Cardiac muscle cell (in vitro differentiated cells and primary cell): ENCODE results near the gene RAE1. TPM values are rescaled to one million over a fixed set of nuclear protein-coding genes. Genes with fewer than 3 reads are reported as not detected.

Source experiments
- DNase-seq, 2 donors: peaks; one replicate each; pipeline versions ENCODE4 v3.0.0 to v3.0.0-alpha.2; 2010 to 2017; ENCODE audit warnings: low read depth in 1 of 2, low spot score in 1 of 2
- H3K27ac ChIP-seq: fragments of 200-600 bp; sonication (generic); 2 replicates; pipeline ENCODE4 v1.5.1; 2016
- H3K27me3 ChIP-seq: fragments of 200-600 bp; sonication (generic); 2 replicates; pipeline ENCODE4 v1.6.0; 2016; ENCODE audit warnings: control low read depth
- H3K36me3 ChIP-seq: fragments of 200-600 bp; sonication (generic); 2 replicates; pipeline ENCODE4 v1.5.1; 2016; ENCODE audit warnings: control low read depth
- H3K4me1 ChIP-seq: fragments of 200-600 bp; sonication (generic); 2 replicates; pipeline ENCODE4 v1.8.1; 2017; ENCODE audit warnings: low read depth, mild to moderate bottlenecking, mixed run types
- H3K4me3 ChIP-seq: fragments of 200-600 bp; sonication (generic); 2 replicates; pipeline ENCODE4 v1.5.1; 2016; ENCODE audit warnings: mild to moderate bottlenecking
- H3K9me3 ChIP-seq: fragments of 200-600 bp; sonication (generic); 2 replicates; pipeline ENCODE4 v1.5.1; 2017; ENCODE audit warnings: low read depth, mild to moderate bottlenecking, control low read depth
- CTCF ChIP-seq: IDR thresholded peaks from 2 replicates; pipeline ENCODE4 v1.5.1; 2012; ENCODE audit warnings: low read depth, mild to moderate bottlenecking, low read length
- polyA plus RNA-seq: library from polyadenylated mRNA; unstranded; fragments of >200 nt; fragmentation: Nextera tagmentation; extraction: Ambion mirVana; gene quantifications from 2 replicates; pipeline ENCODE4 v1.2.1, GENCODE V29; 2016
- total RNA-seq: library from RNA; depleted of rRNA; stranded (reverse); fragments of >200 nt; gene quantifications from 2 replicates; pipeline ENCODE4 v1.2.3, GENCODE V29; 2016

The RAE1 gene
- total and polyA plus RNA-seq, 2 experiments from 2014 or later: 34.2 to 72.4 TPM

- H3K4me1 ChIP-seq: peaks cover 64% of the 10 kb centered on the region
- no peak overlapping the region for H3K4me3 ChIP-seq
- DNase-seq: no peak
- no peaks in the 10 kb centered on the region for H3K9me3 ChIP-seq
- peak overlapping the region; percentile 93 for H3K27ac ChIP-seq
- no peak for TF ChIP-seq CTCF
- peaks cover 61% of the 10 kb centered on the region for H3K36me3 ChIP-seq
- H3K27me3 ChIP-seq: no peaks in the 10 kb centered on the region
These were observed 56.5 kb downstream of the RAE1 start for GRCh38 chr20:57407541-57407956.

- H3K27ac ChIP-seq: peak overlapping the region; percentile 93
- H3K27me3 ChIP-seq: no peaks in the 10 kb centered on the region
- peaks cover 56% of the 10 kb centered on the region for H3K36me3 ChIP-seq
- DNase-seq: no peak
- no peak for TF ChIP-seq CTCF
- peaks cover 70% of the 10 kb centered on the region for H3K4me1 ChIP-seq
- no peak overlapping the region for H3K4me3 ChIP-seq
- H3K9me3 ChIP-seq: no peaks in the 10 kb centered on the region
These were observed 57.1 kb downstream of the RAE1 start for GRCh38 chr20:57408131-57408530.

- Histone ChIP-seq H3K27ac (peak overlapping the region; percentile 93), H3K9me3 (no peaks in the 10 kb centered on the region), H3K27me3 (no peaks in the 10 kb centered on the region), H3K36me3 (peaks cover 53% of the 10 kb centered on the region), H3K4me1 (peaks cover 70% of the 10 kb centered on the region), H3K4me3 (no peak overlapping the region)
- TF ChIP-seq CTCF: no peak
- DNase-seq: no peak
These were observed 57.6 kb downstream of the RAE1 start for GRCh38 chr20:57408536-57409233.

- H3K27ac ChIP-seq: peak overlapping the region; percentile 93
- peaks cover 70% of the 10 kb centered on the region for H3K4me1 ChIP-seq
- peaks cover 47% of the 10 kb centered on the region for H3K36me3 ChIP-seq
- no peak for TF ChIP-seq CTCF
- H3K27me3 ChIP-seq: no peaks in the 10 kb centered on the region
- DNase-seq: no peak
- no peaks in the 10 kb centered on the region for H3K9me3 ChIP-seq
- no peak overlapping the region for H3K4me3 ChIP-seq
These were observed 58.2 kb downstream of the RAE1 start for GRCh38 chr20:57409316-57409671.

GRCh38 chr20:57409672-57410397, 58.8 kb downstream of the RAE1 start:
- H3K4me1 ChIP-seq: peaks cover 65% of the 10 kb centered on the region
- H3K36me3 ChIP-seq: peaks cover 41% of the 10 kb centered on the region
- H3K9me3 ChIP-seq: no peaks in the 10 kb centered on the region
- no peaks in the 10 kb centered on the region for H3K27me3 ChIP-seq
- no peak overlapping the region for H3K4me3 ChIP-seq
- DNase-seq: peak in 1 of 2 donors; percentile 92
- peak overlapping the region; percentile 93 for H3K27ac ChIP-seq
- TF ChIP-seq CTCF: no peak
